Measurements from ENCODE around the gene FHAD1. TPM values are rescaled to one million over a fixed set of nuclear protein-coding genes. Genes with fewer than 3 reads are reported as not detected.

The FHAD1 gene
- total RNA-seq, 1 donor from 2014 or later: 1.7 TPM

GRCh38 chr1:15207829-15208429 lies 39.1 kb upstream of the FHAD1 start:
- DNase-seq (ENCODE audit: low read depth, low spot score): no peak
- H3K27me3 Mint-ChIP-seq (ENCODE audit: low read depth): no peaks in the 10 kb centered on the region
- H3K9me3 Mint-ChIP-seq: no peaks in the 10 kb centered on the region
- no peak overlapping the region for H3K27ac Mint-ChIP-seq (ENCODE audit: unreplicated experiment)
- no peak overlapping the region for H3K4me3 Mint-ChIP-seq
- no peaks in the 10 kb centered on the region for H3K36me3 Mint-ChIP-seq (ENCODE audit: low read depth)
- peaks cover 50% of the 10 kb centered on the region for H3K4me1 Mint-ChIP-seq
- TF ChIP-seq, protein P1, sequence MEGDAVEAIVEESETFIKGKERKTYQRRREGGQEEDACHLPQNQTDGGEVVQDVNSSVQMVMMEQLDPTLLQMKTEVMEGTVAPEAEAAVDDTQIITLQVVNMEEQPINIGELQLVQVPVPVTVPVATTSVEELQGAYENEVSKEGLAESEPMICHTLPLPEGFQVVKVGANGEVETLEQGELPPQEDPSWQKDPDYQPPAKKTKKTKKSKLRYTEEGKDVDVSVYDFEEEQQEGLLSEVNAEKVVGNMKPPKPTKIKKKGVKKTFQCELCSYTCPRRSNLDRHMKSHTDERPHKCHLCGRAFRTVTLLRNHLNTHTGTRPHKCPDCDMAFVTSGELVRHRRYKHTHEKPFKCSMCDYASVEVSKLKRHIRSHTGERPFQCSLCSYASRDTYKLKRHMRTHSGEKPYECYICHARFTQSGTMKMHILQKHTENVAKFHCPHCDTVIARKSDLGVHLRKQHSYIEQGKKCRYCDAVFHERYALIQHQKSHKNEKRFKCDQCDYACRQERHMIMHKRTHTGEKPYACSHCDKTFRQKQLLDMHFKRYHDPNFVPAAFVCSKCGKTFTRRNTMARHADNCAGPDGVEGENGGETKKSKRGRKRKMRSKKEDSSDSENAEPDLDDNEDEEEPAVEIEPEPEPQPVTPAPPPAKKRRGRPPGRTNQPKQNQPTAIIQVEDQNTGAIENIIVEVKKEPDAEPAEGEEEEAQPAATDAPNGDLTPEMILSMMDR (conservative IDR thresholded peaks at IDR 0.05): no peak

DNA sequence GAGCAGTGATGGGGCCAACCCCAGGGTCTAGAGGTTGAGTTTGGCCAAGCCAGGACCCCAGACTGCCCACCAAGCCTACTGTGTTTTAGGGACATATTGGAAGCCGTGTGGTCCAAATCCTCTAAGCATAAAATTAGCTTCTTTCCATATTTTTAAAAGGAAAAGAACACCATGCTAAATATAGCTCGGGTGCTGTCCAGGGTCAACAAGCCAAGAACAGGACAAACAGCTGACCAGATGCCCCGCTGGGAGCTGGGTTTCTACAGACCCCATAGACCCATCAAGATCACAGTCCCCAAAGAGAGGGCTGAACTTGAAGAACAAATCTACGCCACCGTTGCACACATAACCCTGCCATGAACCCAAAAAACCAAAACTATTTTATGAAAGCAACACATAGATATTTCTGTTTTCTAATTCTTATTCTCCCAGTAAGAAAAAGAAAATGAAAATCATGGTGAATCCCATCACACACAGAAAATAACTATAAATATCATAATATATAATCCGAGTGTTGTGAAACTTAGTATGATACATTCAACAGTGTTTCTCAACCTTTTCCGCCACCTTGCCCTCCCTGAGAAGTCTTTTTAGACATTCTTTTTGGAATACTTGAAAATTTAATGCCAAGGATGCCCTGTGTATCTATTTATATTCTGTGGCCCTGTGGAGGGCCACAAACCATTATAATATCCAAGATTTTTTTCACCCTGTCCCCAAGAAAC lies 36.2 kb upstream of the FHAD1 start:
- DNase-seq (ENCODE audit: low read depth, low spot score): no peak
- Mint-ChIP-seq H3K4me3 (no peak overlapping the region), H3K27ac (ENCODE audit: unreplicated experiment) (no peak overlapping the region), H3K27me3 (ENCODE audit: low read depth) (no peaks in the 10 kb centered on the region), H3K36me3 (ENCODE audit: low read depth) (peaks cover 3% of the 10 kb centered on the region), H3K4me1 (peaks cover 52% of the 10 kb centered on the region), H3K9me3 (no peaks in the 10 kb centered on the region)
- TF ChIP-seq, protein P1 (conservative IDR thresholded peaks at IDR 0.05): no peak

- Mint-ChIP-seq H3K27me3 (ENCODE audit: low read depth) (no peaks in the 10 kb centered on the region), H3K27ac (ENCODE audit: unreplicated experiment) (no peak overlapping the region), H3K4me1 (peaks cover 46% of the 10 kb centered on the region), H3K4me3 (no peak overlapping the region), H3K36me3 (ENCODE audit: low read depth) (peaks cover 3% of the 10 kb centered on the region), H3K9me3 (no peaks in the 10 kb centered on the region)
- no peak for DNase-seq (ENCODE audit: low read depth, low spot score)
- TF ChIP-seq, protein P1 (conservative IDR thresholded peaks at IDR 0.05): no peak
Measured at GRCh38 chr1:15211424-15211823, 35.6 kb upstream of the FHAD1 start.

DNA sequence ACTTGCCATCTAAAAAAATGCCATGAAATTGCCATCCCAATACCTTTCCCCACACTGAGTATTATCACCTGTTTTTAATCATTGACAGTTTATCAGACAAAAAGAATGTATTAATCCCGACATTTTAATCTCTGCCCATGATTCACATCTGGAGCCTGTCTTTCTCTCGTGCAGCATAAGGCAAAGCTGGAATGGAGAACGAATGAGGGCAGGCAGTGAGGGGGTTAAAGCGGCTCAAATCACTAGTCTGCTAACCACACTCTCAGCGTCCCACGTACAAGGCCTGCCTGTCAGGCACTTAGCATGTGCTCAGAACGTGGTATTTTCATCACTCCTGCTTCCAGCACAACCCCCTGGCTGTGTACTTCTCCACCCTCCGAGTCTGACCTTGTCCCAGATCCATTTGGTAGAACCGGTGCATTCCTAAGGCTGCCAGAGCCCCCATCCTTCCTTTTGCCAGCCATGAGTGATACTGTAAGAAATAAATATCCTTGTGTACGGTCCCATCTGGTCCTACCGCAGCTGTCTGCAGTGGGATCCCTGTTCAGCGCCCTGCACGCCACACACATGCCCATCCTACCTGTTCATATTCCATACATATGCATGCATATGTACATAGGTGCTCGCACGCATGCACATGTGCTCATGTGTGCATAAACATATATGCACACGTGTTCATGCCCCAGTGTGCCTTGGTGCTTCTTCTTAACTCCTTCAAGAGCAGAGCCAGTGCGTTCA lies 34.6 kb upstream of the FHAD1 start:
- no peaks in the 10 kb centered on the region for H3K27me3 Mint-ChIP-seq (ENCODE audit: low read depth)
- H3K36me3 Mint-ChIP-seq (ENCODE audit: low read depth): peaks cover 6% of the 10 kb centered on the region
- H3K9me3 Mint-ChIP-seq: no peaks in the 10 kb centered on the region
- TF ChIP-seq, protein P1 (conservative IDR thresholded peaks at IDR 0.05): no peak
- H3K27ac Mint-ChIP-seq (ENCODE audit: unreplicated experiment): no peak overlapping the region
- no peak for DNase-seq (ENCODE audit: low read depth, low spot score)
- H3K4me3 Mint-ChIP-seq: no peak overlapping the region
- peaks cover 36% of the 10 kb centered on the region for H3K4me1 Mint-ChIP-seq

DNA sequence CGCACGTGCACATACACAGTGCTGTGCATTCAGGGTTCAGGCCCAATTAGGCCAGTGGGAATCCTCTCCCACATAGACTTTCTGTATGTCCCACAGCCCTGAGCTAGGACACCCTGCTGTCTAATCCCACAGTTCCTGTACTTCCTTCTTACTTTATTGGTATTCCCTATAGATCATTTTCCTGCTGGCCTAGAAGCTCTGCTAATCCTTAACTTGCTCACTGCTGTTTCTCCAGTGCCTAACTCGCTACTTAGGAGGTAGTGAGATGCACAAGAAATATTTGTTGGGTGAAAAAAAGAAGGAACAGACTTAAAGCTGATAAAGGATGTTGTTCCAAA lies 34.1 kb upstream of the FHAD1 start:
- Mint-ChIP-seq H3K36me3 (ENCODE audit: low read depth) (peaks cover 11% of the 10 kb centered on the region), H3K9me3 (peaks cover 3% of the 10 kb centered on the region), H3K27ac (ENCODE audit: unreplicated experiment) (no peak overlapping the region), H3K4me3 (no peak overlapping the region), H3K27me3 (ENCODE audit: low read depth) (no peaks in the 10 kb centered on the region), H3K4me1 (peaks cover 31% of the 10 kb centered on the region)
- TF ChIP-seq, protein P1 (conservative IDR thresholded peaks at IDR 0.05): no peak
- no peak for DNase-seq (ENCODE audit: low read depth, low spot score)
